Suprapubic skin (tissue), 4 donors: ENCODE results near the gene ING2. TPM values are rescaled to one million over a fixed set of nuclear protein-coding genes. Genes with fewer than 3 reads are reported as not detected.

Experiments used
- DNase-seq, 2 donors: peaks; one replicate each; pipeline ENCODE4 v3.0.0-alpha.2; 2019; ENCODE audit warnings: low spot score in 2 of 2
- H3K27ac ChIP-seq: fragments of 200-600 bp; sonication (generic); one replicate; pipeline ENCODE4 v1.5.1; 2019
- H3K27me3 ChIP-seq: fragments of 200-600 bp; sonication (generic); one replicate; pipeline ENCODE4 v1.5.1; 2019
- H3K36me3 ChIP-seq: fragments of 200-600 bp; sonication (generic); one replicate; pipeline ENCODE4 v1.5.1; 2019
- H3K4me1 ChIP-seq: fragments of 200-600 bp; sonication (generic); one replicate; pipeline ENCODE4 v1.5.1; 2019
- H3K4me3 ChIP-seq: fragments of 200-600 bp; sonication (generic); one replicate; pipeline ENCODE4 v1.5.1; 2019; ENCODE audit warnings: mild to moderate bottlenecking
- H3K9me3 ChIP-seq: fragments of 200-600 bp; sonication (generic); one replicate; pipeline ENCODE4 v1.5.1; 2019
- EP300 ChIP-seq: sonication (generic); formaldehyde crosslinking; IDR thresholded peaks from one replicate; pipeline ENCODE4 v1.6.1; 2017; ENCODE audit warnings: antibody characterized with exemption
- POLR2A ChIP-seq, 2 donors: fragments of 450-650 bp; IDR thresholded peaks; one replicate each; pipeline ENCODE4 v1.6.1; 2017; ENCODE audit warnings: antibody characterized with exemption in 2 of 2, mild to moderate bottlenecking in 2 of 2, moderate library complexity in 2 of 2
- POLR2AphosphoS5 ChIP-seq, 3 donors: sonication (generic); formaldehyde crosslinking; IDR thresholded peaks; one replicate each; pipeline ENCODE4 v1.6.1; 2017; ENCODE audit warnings: antibody characterized with exemption in 3 of 3
- WGBS: methylation state at CpG from one replicate; pipeline ENCODE4 v1.1.5; 2018; 5-methylcytosine and 5-hydroxymethylcytosine counted together
- total RNA-seq, 4 donors: library from RNA; depleted of rRNA; stranded (reverse); fragments of >200 nt; gene quantifications; one replicate each; pipeline ENCODE4 v1.1.0, GENCODE V29; 2016
- TF ChIP-seq, protein P1 (sequence below), 2 donors: fragments of 200-600 bp in 1 of 2; fragments of 450-650 bp in 1 of 2; sonication (generic) in 1 of 2; IDR thresholded peaks; one replicate each; pipeline ENCODE4 v1.5.1; 2016 to 2019; ENCODE audit warnings: antibody characterized with exemption in 2 of 2, mild to moderate bottlenecking in 1 of 2, moderate library complexity in 1 of 2

The ING2 gene
- total RNA-seq, 4 donors from 2014 or later: 9.9 to 21.2 (median 18.8) TPM

DNA sequence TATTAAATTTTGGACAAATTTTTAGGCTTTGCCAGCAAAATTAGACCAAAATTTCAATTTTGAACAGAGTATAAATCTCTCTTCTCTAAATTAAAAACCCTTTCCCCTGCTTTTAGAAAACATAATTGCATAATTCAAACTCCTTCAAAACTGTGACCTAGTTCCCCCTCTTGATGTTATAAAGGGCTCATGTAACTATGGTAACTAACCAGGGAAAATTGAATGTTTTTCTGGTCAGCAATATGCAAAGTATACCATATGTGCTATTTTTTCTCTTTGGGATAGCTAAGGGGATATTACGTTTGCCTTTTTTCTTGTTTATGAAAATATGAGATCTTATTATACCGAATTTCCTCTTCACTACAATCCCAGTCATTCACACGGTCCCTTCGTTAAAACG is 5.1 kb upstream of the ING2 start:
- Histone ChIP-seq H3K9me3 (no peaks in the 10 kb centered on the region), H3K4me1 (peaks cover 11% of the 10 kb centered on the region), H3K36me3 (no peaks in the 10 kb centered on the region), H3K27me3 (no peaks in the 10 kb centered on the region), H3K4me3 (no peak overlapping the region), H3K27ac (no peak overlapping the region)
- DNase-seq: no peak
- WGBS: 78% methylated on average over 5 of the region's 5 CpGs
- no peak for TF ChIP-seq POLR2AphosphoS5 (IDR thresholded peaks at IDR 0.05)

DNA sequence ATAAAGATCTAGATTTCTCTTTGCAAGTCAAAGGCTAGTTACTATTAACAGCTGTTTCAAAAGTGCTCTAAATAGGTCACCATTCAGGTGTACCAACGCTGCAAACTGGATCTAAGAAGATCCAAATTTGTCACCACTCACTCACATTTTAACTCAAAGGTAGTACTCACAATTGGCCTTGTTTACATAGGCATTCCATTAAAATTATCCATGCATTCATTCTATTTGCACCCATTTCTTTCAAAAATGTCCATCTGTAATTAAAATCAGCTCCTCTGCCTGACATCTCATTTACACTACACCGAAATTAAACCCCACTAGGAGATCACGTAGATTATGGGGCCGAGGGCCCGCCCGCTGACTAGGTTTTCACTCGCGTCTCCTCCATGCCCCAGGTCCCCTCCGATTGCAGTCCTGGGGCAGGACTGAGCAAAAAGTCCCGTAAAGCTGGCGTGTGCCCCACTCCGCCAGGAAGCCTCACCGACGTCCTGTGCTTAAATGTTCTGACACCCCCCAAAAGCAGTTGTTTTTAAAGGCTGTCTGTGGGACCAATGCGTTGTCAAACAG is 1.3 kb upstream of the ING2 start:
- peak overlapping the region; percentile 98 for H3K4me3 ChIP-seq
- DNase-seq: peak in 1 of 2 donors; percentile 75
- TF ChIP-seq POLR2AphosphoS5 (IDR thresholded peaks at IDR 0.05) (no peak), POLR2A (IDR thresholded peaks at IDR 0.05) (no peak), EP300 (no peak)
- TF ChIP-seq, protein P1, sequence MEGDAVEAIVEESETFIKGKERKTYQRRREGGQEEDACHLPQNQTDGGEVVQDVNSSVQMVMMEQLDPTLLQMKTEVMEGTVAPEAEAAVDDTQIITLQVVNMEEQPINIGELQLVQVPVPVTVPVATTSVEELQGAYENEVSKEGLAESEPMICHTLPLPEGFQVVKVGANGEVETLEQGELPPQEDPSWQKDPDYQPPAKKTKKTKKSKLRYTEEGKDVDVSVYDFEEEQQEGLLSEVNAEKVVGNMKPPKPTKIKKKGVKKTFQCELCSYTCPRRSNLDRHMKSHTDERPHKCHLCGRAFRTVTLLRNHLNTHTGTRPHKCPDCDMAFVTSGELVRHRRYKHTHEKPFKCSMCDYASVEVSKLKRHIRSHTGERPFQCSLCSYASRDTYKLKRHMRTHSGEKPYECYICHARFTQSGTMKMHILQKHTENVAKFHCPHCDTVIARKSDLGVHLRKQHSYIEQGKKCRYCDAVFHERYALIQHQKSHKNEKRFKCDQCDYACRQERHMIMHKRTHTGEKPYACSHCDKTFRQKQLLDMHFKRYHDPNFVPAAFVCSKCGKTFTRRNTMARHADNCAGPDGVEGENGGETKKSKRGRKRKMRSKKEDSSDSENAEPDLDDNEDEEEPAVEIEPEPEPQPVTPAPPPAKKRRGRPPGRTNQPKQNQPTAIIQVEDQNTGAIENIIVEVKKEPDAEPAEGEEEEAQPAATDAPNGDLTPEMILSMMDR (IDR thresholded peaks at IDR 0.05): no peak
- no peaks in the 10 kb centered on the region for H3K27me3 ChIP-seq
- H3K4me1 ChIP-seq: peaks cover 31% of the 10 kb centered on the region
- peak overlapping the region; percentile 98 for H3K27ac ChIP-seq
- H3K9me3 ChIP-seq: no peaks in the 10 kb centered on the region
- no peaks in the 10 kb centered on the region for H3K36me3 ChIP-seq
- 0% methylated on average over 14 of the region's 15 CpGs for WGBS

DNA sequence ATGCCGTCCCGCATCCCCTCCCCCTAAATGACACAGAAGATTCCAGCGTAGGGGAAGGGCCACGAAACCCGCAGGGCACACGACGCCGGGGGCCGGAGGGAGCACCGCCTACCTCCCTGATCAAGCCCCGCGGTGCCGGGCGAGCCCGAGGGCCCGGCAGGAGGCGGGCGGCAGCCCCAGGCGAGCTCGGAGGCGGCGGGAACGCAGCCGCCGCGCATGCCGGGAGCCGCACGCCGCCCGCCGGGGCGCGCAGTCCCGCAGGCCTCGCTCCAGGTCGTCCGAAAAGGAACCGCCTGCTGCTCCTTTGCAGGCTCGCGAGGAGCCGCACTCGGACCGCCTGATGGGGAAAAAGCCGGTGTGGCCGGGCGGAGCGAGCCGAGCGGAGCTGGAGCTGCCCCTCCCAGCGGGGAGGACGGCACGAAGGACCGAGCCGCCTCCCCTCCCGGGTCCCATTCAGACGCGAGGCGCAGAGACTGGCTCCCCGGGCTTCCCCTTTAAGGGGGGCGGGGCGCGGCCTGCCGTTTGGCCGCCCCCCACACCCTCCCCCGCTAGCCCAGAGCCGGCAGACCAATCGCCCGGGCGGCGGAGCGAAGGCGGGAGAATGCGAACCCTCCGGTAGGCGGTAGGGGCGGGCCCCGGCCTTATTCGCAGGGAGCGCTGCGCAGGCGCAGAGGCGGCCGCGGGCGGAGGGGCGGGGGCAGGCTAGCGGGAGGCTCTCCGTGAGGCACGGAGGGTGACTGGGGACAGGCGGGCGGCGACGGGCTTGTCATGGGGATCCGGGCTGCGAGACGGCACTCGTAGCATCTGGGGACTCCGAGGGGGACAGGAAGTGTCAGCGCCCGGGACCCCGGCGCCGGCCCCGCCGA is 561 bp upstream of the ING2 start:
- WGBS: 0% methylated on average over 8 of the region's 106 CpGs
- H3K9me3 ChIP-seq: no peaks in the 10 kb centered on the region
- peak; percentile 99 for DNase-seq
- H3K27me3 ChIP-seq: no peaks in the 10 kb centered on the region
- peak overlapping the region; percentile 98 for H3K27ac ChIP-seq
- no peak for TF ChIP-seq EP300
- TF ChIP-seq, protein P1 (IDR thresholded peaks at IDR 0.05): peak in 1 of 2 donors; percentile 33
- peak in 2 of 3 donors; percentile 22 to 76 for TF ChIP-seq POLR2AphosphoS5 (IDR thresholded peaks at IDR 0.05)
- TF ChIP-seq POLR2A (IDR thresholded peaks at IDR 0.05): peak in 1 of 2 donors; percentile 21
- H3K36me3 ChIP-seq: no peaks in the 10 kb centered on the region
- H3K4me1 ChIP-seq: peaks cover 38% of the 10 kb centered on the region
- H3K4me3 ChIP-seq: peak overlapping the region; percentile 98

DNA sequence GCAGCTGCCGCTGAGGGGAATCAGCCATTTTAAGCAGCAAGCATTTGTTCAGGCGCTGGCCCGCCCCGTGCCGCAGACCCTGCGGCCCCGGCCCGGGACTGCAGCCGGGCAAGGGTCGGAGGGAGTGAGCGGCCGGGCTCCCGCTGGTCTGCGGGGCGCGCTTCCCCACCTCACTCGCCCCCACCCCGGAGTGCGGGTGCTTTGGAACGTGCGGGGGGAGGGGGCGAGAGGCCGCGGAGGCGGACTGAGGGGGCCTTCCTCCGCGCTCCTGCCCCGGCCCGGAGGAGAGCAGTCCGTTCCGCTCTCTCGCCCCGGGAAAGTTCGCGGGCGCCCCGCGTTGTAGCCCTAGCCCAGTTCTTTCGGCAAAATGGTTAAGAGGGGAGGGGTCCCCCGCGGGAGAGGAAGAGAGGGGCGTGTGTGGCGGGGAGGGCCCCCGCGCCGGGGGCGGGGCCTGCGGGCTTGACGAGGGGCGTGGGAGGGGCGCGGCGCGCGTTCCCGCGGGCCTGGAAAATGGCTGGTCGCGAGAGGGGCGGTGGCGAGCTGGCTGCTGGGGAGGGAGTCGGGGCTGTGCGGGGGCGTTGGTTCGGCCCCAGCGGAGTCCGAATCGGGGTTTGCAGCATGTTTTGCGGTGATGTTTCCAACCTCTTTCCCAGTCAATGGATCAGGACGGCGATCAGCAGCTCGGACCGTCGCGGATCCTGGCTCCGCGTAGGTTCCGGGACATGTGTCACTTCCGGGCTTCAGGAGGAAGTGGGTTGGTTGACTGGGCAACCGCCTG is 942 bp downstream of the ING2 start:
- 0% methylated on average over 11 of the region's 80 CpGs for WGBS
- Histone ChIP-seq H3K4me1 (peaks cover 38% of the 10 kb centered on the region), H3K9me3 (no peaks in the 10 kb centered on the region), H3K36me3 (peaks cover 5% of the 10 kb centered on the region), H3K27ac (peak overlapping the region; percentile 98), H3K27me3 (no peaks in the 10 kb centered on the region), H3K4me3 (peak overlapping the region; percentile 98)
- TF ChIP-seq POLR2AphosphoS5 (IDR thresholded peaks at IDR 0.05) (peak in 2 of 3 donors; percentile 50 to 58), EP300 (peak; percentile 47), POLR2A (IDR thresholded peaks at IDR 0.05) (peak in 1 of 2 donors; percentile 43)
- TF ChIP-seq, protein P1 (IDR thresholded peaks at IDR 0.05): no peak
- peak; percentile 93 for DNase-seq

DNA sequence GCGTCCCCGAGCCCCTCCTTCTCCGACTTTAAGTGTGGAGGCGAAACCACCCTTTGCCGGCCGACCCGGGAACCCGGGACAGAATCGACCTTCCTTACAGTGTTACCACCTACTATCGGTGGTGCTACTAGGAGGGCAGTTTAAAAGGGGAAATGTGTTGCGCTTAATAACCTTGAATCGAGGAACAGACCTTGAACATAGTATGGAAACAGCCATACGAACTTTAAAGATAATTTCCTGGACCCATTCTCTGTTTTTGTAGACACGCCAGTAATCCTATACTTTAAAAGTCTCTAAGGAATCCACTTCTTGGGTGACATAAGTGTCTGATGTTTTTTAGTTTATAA is 1.5 kb downstream of the ING2 start:
- no peak for TF ChIP-seq POLR2AphosphoS5 (IDR thresholded peaks at IDR 0.05)
- TF ChIP-seq EP300: no peak
- no peak for TF ChIP-seq POLR2A (IDR thresholded peaks at IDR 0.05)
- TF ChIP-seq, protein P1 (IDR thresholded peaks at IDR 0.05): no peak
- Histone ChIP-seq H3K27ac (peak overlapping the region; percentile 98), H3K27me3 (no peaks in the 10 kb centered on the region), H3K4me1 (peaks cover 38% of the 10 kb centered on the region), H3K9me3 (no peaks in the 10 kb centered on the region), H3K4me3 (peak overlapping the region; percentile 98), H3K36me3 (peaks cover 9% of the 10 kb centered on the region)
- no peak for DNase-seq
- WGBS: under 1% methylated on average over 8 of the region's 14 CpGs
